ENCODE data around the gene PHLDA3.

The PHLDA3 gene

DNA sequence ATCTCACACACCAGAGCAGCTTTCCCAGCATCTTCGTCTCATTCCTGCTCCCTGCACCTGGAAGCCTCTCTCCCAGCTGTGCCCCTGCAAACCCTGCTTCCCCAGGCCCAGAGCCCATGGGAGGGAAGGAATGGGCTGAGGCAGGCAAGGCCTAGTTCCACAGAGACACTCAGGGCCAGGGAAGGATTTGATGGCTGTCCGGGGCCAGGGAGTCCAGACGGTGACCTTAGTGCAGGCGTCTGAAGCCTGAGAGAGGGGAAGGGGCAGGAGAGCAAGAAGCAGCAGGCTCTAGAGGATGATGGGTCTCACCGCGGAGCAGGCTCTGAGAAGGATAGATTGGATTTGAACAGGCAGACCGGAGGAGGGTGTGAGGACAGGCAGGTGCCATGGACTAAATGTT, 25.2 kb downstream of the PHLDA3 start:
- no peak for DNase-seq (ENCODE audit: extremely low spot score)
- TF ChIP-seq, protein P1, sequence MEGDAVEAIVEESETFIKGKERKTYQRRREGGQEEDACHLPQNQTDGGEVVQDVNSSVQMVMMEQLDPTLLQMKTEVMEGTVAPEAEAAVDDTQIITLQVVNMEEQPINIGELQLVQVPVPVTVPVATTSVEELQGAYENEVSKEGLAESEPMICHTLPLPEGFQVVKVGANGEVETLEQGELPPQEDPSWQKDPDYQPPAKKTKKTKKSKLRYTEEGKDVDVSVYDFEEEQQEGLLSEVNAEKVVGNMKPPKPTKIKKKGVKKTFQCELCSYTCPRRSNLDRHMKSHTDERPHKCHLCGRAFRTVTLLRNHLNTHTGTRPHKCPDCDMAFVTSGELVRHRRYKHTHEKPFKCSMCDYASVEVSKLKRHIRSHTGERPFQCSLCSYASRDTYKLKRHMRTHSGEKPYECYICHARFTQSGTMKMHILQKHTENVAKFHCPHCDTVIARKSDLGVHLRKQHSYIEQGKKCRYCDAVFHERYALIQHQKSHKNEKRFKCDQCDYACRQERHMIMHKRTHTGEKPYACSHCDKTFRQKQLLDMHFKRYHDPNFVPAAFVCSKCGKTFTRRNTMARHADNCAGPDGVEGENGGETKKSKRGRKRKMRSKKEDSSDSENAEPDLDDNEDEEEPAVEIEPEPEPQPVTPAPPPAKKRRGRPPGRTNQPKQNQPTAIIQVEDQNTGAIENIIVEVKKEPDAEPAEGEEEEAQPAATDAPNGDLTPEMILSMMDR (IDR thresholded peaks at IDR 0.05; ENCODE audit: control extremely low read depth, extremely low read depth, low read depth, missing control alignments), result no peak
- POLR2A ChIA-PET, result no interaction called here
- CTCF ChIA-PET, result interaction anchor here (12.9 to 16.3 kb wide), 2 partner anchors 36 to 69 kb away, joined by 174 to 234 read pairs; no protein-coding TSS in a partner anchor

DNA sequence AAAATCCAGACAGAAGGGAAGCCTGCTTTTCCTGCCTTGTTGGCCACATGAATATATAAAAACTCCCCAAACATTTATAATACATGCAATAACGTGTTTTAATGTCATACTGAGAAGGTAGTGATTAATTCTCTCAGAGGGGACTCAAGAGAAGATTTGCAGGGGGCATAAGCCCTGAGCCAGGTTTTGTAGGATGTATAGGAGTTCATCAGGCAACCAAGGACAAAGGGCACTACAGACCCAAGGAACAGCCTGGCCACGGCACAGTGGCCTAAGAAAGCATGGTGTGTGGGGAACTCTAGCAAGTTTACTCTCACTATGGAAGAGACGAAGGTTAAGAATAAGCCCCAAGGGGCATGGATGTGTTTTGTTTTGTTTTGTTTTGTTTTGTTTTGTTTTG, 32.0 kb downstream of the PHLDA3 start:
- TF ChIP-seq, protein P1 (IDR thresholded peaks at IDR 0.05; ENCODE audit: control extremely low read depth, extremely low read depth, low read depth, missing control alignments), result no peak
- no peak for DNase-seq (ENCODE audit: extremely low spot score)
- CTCF ChIA-PET, result interaction anchor here (0.6 to 4.6 kb wide), 16 partner anchors 11 to 357 kb away, joined by 3 to 92 read pairs (median 10); partner anchors contain the start of genes CSRP1 and PHLDA3
- POLR2A ChIA-PET, result no interaction called here

DNA sequence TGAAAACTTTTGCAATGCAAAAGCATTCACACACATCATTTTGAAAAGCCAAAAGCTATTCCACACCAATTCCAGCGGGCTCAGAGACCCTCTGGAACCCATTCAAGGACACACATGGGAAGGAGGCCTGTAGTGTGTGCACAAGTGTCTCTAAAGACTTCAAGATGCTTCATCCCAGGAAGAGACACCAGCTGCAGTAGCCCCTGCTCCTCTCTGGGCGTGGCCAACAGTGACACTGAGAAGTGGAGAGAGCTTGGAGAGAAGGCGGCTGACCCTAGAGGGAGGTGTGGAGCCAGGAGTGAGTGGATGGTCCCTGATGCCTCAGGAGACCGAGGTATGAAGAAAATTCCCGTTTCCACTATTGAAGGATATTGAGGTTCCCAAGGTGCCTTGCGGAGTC, 32.6 kb downstream of the PHLDA3 start:
- CTCF ChIA-PET, result interaction anchor here (0.6 to 4.6 kb wide), 36 partner anchors 12 to 683 kb away, joined by 3 to 92 read pairs (median 4); partner anchors contain the start of genes CSRP1 and PHLDA3
- no peak for DNase-seq (ENCODE audit: extremely low spot score)
- TF ChIP-seq, protein P1 (IDR thresholded peaks at IDR 0.05; ENCODE audit: control extremely low read depth, extremely low read depth, low read depth, missing control alignments), result no peak
- POLR2A ChIA-PET, result no interaction called here

DNA sequence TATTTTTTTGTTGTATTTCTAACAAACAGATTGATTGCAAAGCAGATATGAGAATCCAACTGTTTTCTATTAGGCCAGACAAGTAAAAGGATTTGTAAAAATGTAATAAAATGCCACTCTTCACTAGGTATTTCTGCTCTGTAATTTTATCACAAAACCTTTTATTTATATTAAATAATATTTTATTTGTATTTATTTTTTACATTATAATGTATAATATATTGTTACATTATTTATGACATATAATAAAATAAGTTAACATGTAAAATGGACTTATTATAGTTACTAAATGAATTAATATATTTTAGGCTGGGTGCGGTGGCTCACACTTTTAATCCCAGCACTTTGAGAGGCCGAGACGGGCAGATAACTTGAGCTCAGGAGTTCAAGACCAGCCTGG, 34.7 kb downstream of the PHLDA3 start:
- CTCF ChIA-PET, result interaction anchor here (1.5 to 4.6 kb wide), 3 partner anchors 14 to 77 kb away, joined by 3 to 92 read pairs (median 46); no protein-coding TSS in a partner anchor
- POLR2A ChIA-PET, result no interaction called here
- TF ChIP-seq, protein P1 (IDR thresholded peaks at IDR 0.05; ENCODE audit: control extremely low read depth, extremely low read depth, low read depth, missing control alignments), result no peak
- DNase-seq (ENCODE audit: extremely low spot score), result no peak

DNA sequence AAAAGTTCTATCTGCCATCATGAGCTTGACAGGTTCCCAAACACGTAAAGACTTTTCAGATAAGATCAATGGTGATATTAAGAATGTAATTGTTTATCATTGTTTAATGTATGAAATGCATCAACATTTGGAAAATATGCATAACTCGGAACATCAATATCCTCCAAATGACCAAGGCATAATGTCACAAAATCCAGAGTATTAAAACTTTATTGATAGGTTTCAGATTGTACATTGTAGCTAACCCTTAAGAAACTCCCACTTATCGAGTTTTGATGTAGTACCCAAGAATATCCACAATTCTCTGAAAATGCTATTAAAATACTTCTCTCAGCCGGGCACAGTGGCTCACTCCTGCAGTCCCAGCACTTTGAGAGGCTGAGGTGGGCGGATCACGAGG, 35.4 kb downstream of the PHLDA3 start:
- CTCF ChIA-PET, result interaction anchor here (1.5 to 4.6 kb wide), 4 partner anchors 15 to 77 kb away, joined by 3 to 92 read pairs (median 25); no protein-coding TSS in a partner anchor
- TF ChIP-seq, protein P1 (IDR thresholded peaks at IDR 0.05; ENCODE audit: control extremely low read depth, extremely low read depth, low read depth, missing control alignments), result no peak
- POLR2A ChIA-PET, result no interaction called here
- DNase-seq (ENCODE audit: extremely low spot score), result no peak

DNA sequence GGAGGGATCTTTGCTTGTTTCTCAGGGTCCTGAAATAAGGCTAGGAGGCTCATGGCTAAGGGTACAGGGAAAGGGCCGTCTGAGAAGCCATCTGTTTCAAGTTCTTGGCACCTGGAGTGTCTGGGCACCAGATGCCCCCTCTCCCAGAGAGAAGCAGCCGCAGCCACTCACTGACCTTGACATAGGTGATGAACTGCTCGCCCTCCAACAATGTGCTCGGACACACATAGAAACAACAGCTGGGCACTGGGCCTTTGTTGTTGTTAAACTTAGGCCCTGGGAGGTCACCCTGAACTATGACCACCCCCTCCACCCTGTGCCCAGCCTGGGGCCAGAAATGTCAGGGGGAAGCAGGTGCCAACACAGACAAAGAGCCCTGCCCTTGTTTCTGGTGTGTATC, 38.2 kb downstream of the PHLDA3 start:
- ChIA-PET CTCF (no interaction called here), POLR2A (no interaction called here)
- TF ChIP-seq, protein P1 (IDR thresholded peaks at IDR 0.05; ENCODE audit: control extremely low read depth, extremely low read depth, low read depth, missing control alignments), result no peak
- DNase-seq (ENCODE audit: extremely low spot score), result no peak
